ENCODE data around the gene RBM19.

The RBM19 gene

GRCh38 chr12:113988976-113989375 lies 22.9 kb upstream of the RBM19 start:
- DNase-seq, result no peak

- DNase-seq, result no peak
These were observed 21.9 kb upstream of the RBM19 start for GRCh38 chr12:113988064-113988451.

GRCh38 chr12:113987261-113988063 lies 21.3 kb upstream of the RBM19 start:
- peak; percentile 74 for DNase-seq

GRCh38 chr12:113984464-113984863 lies 18.3 kb upstream of the RBM19 start:
- DNase-seq, result no peak

- no peak for DNase-seq
These were observed 17.8 kb upstream of the RBM19 start for GRCh38 chr12:113983777-113984448.

- no peak for DNase-seq
These were observed 17.1 kb upstream of the RBM19 start for GRCh38 chr12:113983265-113983664.

GRCh38 chr12:113981876-113982275 lies 15.8 kb upstream of the RBM19 start:
- no peak for DNase-seq

- DNase-seq, result peak; percentile 85
These were observed 14.6 kb upstream of the RBM19 start for GRCh38 chr12:113980537-113981337.

- no peak for DNase-seq
These were observed 13.9 kb upstream of the RBM19 start for GRCh38 chr12:113980054-113980453.

- no peak for DNase-seq
These were observed 12.0 kb upstream of the RBM19 start for GRCh38 chr12:113978080-113978479.

GRCh38 chr12:113974006-113974405 lies 7.9 kb upstream of the RBM19 start:
- DNase-seq, result no peak

- no peak for DNase-seq
These were observed 7.2 kb upstream of the RBM19 start for GRCh38 chr12:113973109-113973904.

- DNase-seq, result no peak
These were observed 5.3 kb upstream of the RBM19 start for GRCh38 chr12:113971392-113971791.

GRCh38 chr12:113970211-113970610 lies 4.1 kb upstream of the RBM19 start:
- no peak for DNase-seq

- DNase-seq, result no peak
These were observed 1.2 kb upstream of the RBM19 start for GRCh38 chr12:113967368-113967767.

GRCh38 chr12:113962733-113963132 lies 3.4 kb downstream of the RBM19 start:
- DNase-seq, result no peak

- DNase-seq, result no peak
These were observed 4.0 kb downstream of the RBM19 start for GRCh38 chr12:113961921-113962710.

GRCh38 chr12:113960030-113960429 lies 6.1 kb downstream of the RBM19 start:
- DNase-seq, result no peak

GRCh38 chr12:113959096-113959495 lies 7.0 kb downstream of the RBM19 start:
- DNase-seq, result no peak

- no peak for DNase-seq
These were observed 8.0 kb downstream of the RBM19 start for GRCh38 chr12:113958108-113958507.

GRCh38 chr12:113957627-113958026 lies 8.5 kb downstream of the RBM19 start:
- DNase-seq, result no peak

All from DMS53 (cell line).